Prostate gland (tissue), 2 donors: ENCODE results near the gene PARP8.

Source experiments
- POLR2A ChIP-seq: fragments of 450-650 bp; IDR thresholded peaks from one replicate; pipeline ENCODE4 v1.6.1; 2016; ENCODE audit warnings: antibody characterized with exemption, mild to moderate bottlenecking
- TF ChIP-seq, protein P1 (sequence below), 4 experiments: fragments of 200-600 bp in 2 of 4; fragments of 450-650 bp in 2 of 4; sonication (generic) in 2 of 4; IDR thresholded peaks; 1 replicate in 3 of 4; 2 replicates in 1 of 4; pipeline ENCODE4 v1.5.1; 2016 to 2019; ENCODE audit warnings: antibody characterized with exemption in 4 of 4, mild to moderate bottlenecking in 2 of 4, moderate library complexity in 2 of 4

DNA sequence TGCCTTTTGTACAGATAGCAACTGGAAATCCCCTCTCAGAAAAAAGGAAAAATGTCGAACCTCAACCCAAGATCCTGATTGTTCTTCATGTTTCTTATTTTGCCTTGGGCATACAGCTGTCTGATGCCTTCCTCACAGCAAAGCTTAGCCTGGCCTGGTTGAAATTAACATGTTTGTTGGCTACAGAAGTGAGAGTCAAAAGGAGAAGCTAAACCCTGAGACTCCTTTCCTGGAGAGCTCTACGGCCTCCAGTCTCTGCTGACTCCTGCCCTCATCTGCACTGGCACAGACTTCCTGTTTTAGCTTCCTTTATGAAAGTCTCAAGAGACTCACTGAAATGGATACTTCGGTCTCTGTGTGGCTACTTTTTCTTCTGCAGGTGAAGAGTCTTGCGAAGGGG is 186.7 kb downstream of the PARP8 start:
- TF ChIP-seq, protein P1, sequence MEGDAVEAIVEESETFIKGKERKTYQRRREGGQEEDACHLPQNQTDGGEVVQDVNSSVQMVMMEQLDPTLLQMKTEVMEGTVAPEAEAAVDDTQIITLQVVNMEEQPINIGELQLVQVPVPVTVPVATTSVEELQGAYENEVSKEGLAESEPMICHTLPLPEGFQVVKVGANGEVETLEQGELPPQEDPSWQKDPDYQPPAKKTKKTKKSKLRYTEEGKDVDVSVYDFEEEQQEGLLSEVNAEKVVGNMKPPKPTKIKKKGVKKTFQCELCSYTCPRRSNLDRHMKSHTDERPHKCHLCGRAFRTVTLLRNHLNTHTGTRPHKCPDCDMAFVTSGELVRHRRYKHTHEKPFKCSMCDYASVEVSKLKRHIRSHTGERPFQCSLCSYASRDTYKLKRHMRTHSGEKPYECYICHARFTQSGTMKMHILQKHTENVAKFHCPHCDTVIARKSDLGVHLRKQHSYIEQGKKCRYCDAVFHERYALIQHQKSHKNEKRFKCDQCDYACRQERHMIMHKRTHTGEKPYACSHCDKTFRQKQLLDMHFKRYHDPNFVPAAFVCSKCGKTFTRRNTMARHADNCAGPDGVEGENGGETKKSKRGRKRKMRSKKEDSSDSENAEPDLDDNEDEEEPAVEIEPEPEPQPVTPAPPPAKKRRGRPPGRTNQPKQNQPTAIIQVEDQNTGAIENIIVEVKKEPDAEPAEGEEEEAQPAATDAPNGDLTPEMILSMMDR (IDR thresholded peaks at IDR 0.05), result no peak
- no peak for TF ChIP-seq POLR2A
